Hypothalamus (tissue), 51 donors: Measurements from ENCODE around the gene ARHGEF10L.
A peak's percentile ranks its signal among the peaks of the same experiment; 100 is the strongest.

Experiments
- DNase-seq, 51 donors: peaks; one replicate each; lab custom pipeline; 2025; lab: John Stamatoyannopoulos, UW

The ARHGEF10L gene

GRCh38 chr1:17648457-17649145, 109.1 kb downstream of the ARHGEF10L start:
- peak in 8 of 51 donors; percentile 7 to 25 (median 14) for DNase-seq

GRCh38 chr1:17649371-17650106, 110.0 kb downstream of the ARHGEF10L start:
- DNase-seq = no peak

GRCh38 chr1:17653276-17653675, 113.8 kb downstream of the ARHGEF10L start:
- peak in 2 of 51 donors; percentile 21 to 33 for DNase-seq

- DNase-seq = peak in 36 of 51 donors; percentile 11 to 74 (median 38)
Observed at GRCh38 chr1:17653728-17654351, 114.3 kb downstream of the ARHGEF10L start.

- DNase-seq = no peak
Observed at GRCh38 chr1:17654519-17654918, 115.0 kb downstream of the ARHGEF10L start.

GRCh38 chr1:17655169-17655568, 115.7 kb downstream of the ARHGEF10L start:
- no peak for DNase-seq

GRCh38 chr1:17655922-17656321, 116.4 kb downstream of the ARHGEF10L start:
- no peak for DNase-seq

- no peak for DNase-seq
Observed at GRCh38 chr1:17657436-17657835, 117.9 kb downstream of the ARHGEF10L start.

- no peak for DNase-seq
Observed at GRCh38 chr1:17658837-17659236, 119.3 kb downstream of the ARHGEF10L start.

- DNase-seq = peak in 47 of 51 donors; percentile 15 to 82 (median 54)
Observed at GRCh38 chr1:17661546-17662157, 122.2 kb downstream of the ARHGEF10L start.

- DNase-seq = no peak
Observed at GRCh38 chr1:17662296-17662695, 122.8 kb downstream of the ARHGEF10L start.

- no peak for DNase-seq
Observed at GRCh38 chr1:17662786-17663185, 123.3 kb downstream of the ARHGEF10L start.

GRCh38 chr1:17663646-17664045, 124.1 kb downstream of the ARHGEF10L start:
- DNase-seq = no peak

- DNase-seq = no peak
Observed at GRCh38 chr1:17664322-17664721, 124.8 kb downstream of the ARHGEF10L start.

GRCh38 chr1:17665054-17665453, 125.6 kb downstream of the ARHGEF10L start:
- DNase-seq = no peak

- DNase-seq = peak in 1 of 51 donors; percentile 28
Observed at GRCh38 chr1:17665950-17666720, 126.6 kb downstream of the ARHGEF10L start.

GRCh38 chr1:17667641-17668040, 128.1 kb downstream of the ARHGEF10L start:
- no peak for DNase-seq

GRCh38 chr1:17668195-17668594, 128.7 kb downstream of the ARHGEF10L start:
- DNase-seq = no peak

GRCh38 chr1:17668624-17669175, 129.2 kb downstream of the ARHGEF10L start:
- DNase-seq = peak in 1 of 51 donors; percentile 10

- DNase-seq = no peak
Observed at GRCh38 chr1:17669305-17669704, 129.8 kb downstream of the ARHGEF10L start.
